Choroid plexus epithelial cell (primary cell): ENCODE results near the gene PHACTR1.

Source experiments
- DNase-seq: peaks from one replicate; pipeline ENCODE4 v3.0.0-alpha.2; 2010; ENCODE audit warnings: low read depth
- H3K4me3 ChIP-seq: 2 replicates; pipeline ENCODE4 v1.5.1; 2011; ENCODE audit warnings: low read depth, mild to moderate bottlenecking, control low read depth, low read length, moderate library complexity
- CTCF ChIP-seq: conservative IDR thresholded peaks from 2 replicates; pipeline ENCODE4 v1.5.1; 2011; ENCODE audit warnings: low read depth, mild to moderate bottlenecking, control low read depth, inconsistent platforms, low read length, moderate library complexity

The PHACTR1 gene

GRCh38 chr6:12806796-12807195 is 90.2 kb downstream of the PHACTR1 start:
- no peak for TF ChIP-seq CTCF
- no peak overlapping the region for H3K4me3 ChIP-seq
- no peak for DNase-seq

- DNase-seq, result no peak
- TF ChIP-seq CTCF, result no peak
- H3K4me3 ChIP-seq, result no peak overlapping the region
Measured at GRCh38 chr6:12811519-12811918, 95.0 kb downstream of the PHACTR1 start.

GRCh38 chr6:12813321-12813720 is 96.8 kb downstream of the PHACTR1 start:
- TF ChIP-seq CTCF, result no peak
- no peak for DNase-seq
- no peak overlapping the region for H3K4me3 ChIP-seq

- TF ChIP-seq CTCF, result no peak
- no peak overlapping the region for H3K4me3 ChIP-seq
- DNase-seq, result no peak
Measured at GRCh38 chr6:12814015-12814414, 97.4 kb downstream of the PHACTR1 start.

- no peak for DNase-seq
- TF ChIP-seq CTCF, result no peak
- H3K4me3 ChIP-seq, result no peak overlapping the region
Measured at GRCh38 chr6:12815089-12815488, 98.5 kb downstream of the PHACTR1 start.

- TF ChIP-seq CTCF, result no peak
- no peak overlapping the region for H3K4me3 ChIP-seq
- no peak for DNase-seq
Measured at GRCh38 chr6:12815884-12816600, 99.5 kb downstream of the PHACTR1 start.

- peak; percentile 1 for DNase-seq
- TF ChIP-seq CTCF, result no peak
- no peak overlapping the region for H3K4me3 ChIP-seq
Measured at GRCh38 chr6:12818324-12818723, 101.8 kb downstream of the PHACTR1 start.
